Ishikawa (cell line): ENCODE measurements around the gene PCCA.

Source experiments
- CEBPB ChIP-seq: IDR thresholded peaks from 2 replicates; pipeline ENCODE4 v1.6.1; 2012
- CREB1 ChIP-seq: IDR thresholded peaks from 2 replicates; pipeline ENCODE4 v1.6.1; 2012; ENCODE audit warnings: low read depth
- EGR1 ChIP-seq: IDR thresholded peaks from 2 replicates; pipeline ENCODE4 v1.6.1; 2012
- EP300 ChIP-seq: IDR thresholded peaks from 2 replicates; pipeline ENCODE4 v1.6.1; 2012; ENCODE audit warnings: borderline replicate concordance
- FOXM1 ChIP-seq: IDR thresholded peaks from 2 replicates; pipeline ENCODE4 v1.6.1; 2012; ENCODE audit warnings: low read depth, borderline replicate concordance
- MAX ChIP-seq: IDR thresholded peaks from 2 replicates; pipeline ENCODE4 v1.6.1; 2012
- NFIC ChIP-seq: IDR thresholded peaks from 2 replicates; pipeline ENCODE4 v1.6.1; 2012
- RAD21 ChIP-seq: IDR thresholded peaks from 2 replicates; pipeline ENCODE4 v1.6.1; 2012; ENCODE audit warnings: low read depth
- REST ChIP-seq: IDR thresholded peaks from 2 replicates; pipeline ENCODE4 v1.6.1; 2012; ENCODE audit warnings: low read depth, mild to moderate bottlenecking
- TAF1 ChIP-seq: IDR thresholded peaks from 2 replicates; pipeline ENCODE4 v1.6.1; 2012; ENCODE audit warnings: low read depth, mild to moderate bottlenecking
- TCF12 ChIP-seq: IDR thresholded peaks from 2 replicates; pipeline ENCODE4 v1.6.1; 2012; ENCODE audit warnings: low read depth
- TEAD4 ChIP-seq: IDR thresholded peaks from 2 replicates; pipeline ENCODE4 v1.6.1; 2012
- USF1 ChIP-seq: IDR thresholded peaks from 2 replicates; pipeline ENCODE4 v1.6.1; 2012
- YY1 ChIP-seq: IDR thresholded peaks from 2 replicates; pipeline ENCODE4 v1.6.1; 2012; ENCODE audit warnings: low read depth
- ZBTB7A ChIP-seq: IDR thresholded peaks from 2 replicates; pipeline ENCODE4 v1.6.1; 2012; ENCODE audit warnings: low read depth

Gene PCCA

GRCh38 chr13:100146534-100146933 is 57.6 kb downstream of the PCCA start:
- TF ChIP-seq CREB1 (no peak), MAX (no peak), FOXM1 (no peak), TEAD4 (no peak)

- TF ChIP-seq MAX (no peak), CEBPB (no peak), EP300 (no peak), ZBTB7A (no peak), TEAD4 (no peak), REST (no peak), CREB1 (no peak), USF1 (no peak), EGR1 (no peak), NFIC (no peak), TCF12 (no peak), YY1 (no peak), TAF1 (no peak), RAD21 (no peak), FOXM1 (no peak)
Measured at GRCh38 chr13:100147825-100148224, 58.9 kb downstream of the PCCA start.

- no peak for TF ChIP-seq EP300
- TF ChIP-seq NFIC: no peak
- TF ChIP-seq ZBTB7A: no peak
- TF ChIP-seq USF1: no peak
- TF ChIP-seq CREB1: no peak
- no peak for TF ChIP-seq MAX
- TF ChIP-seq YY1: no peak
- TF ChIP-seq TEAD4: no peak
- no peak for TF ChIP-seq EGR1
- no peak for TF ChIP-seq FOXM1
- no peak for TF ChIP-seq TAF1
- TF ChIP-seq REST: no peak
- no peak for TF ChIP-seq TCF12
- TF ChIP-seq CEBPB: no peak
- TF ChIP-seq RAD21: no peak
Measured at GRCh38 chr13:100148422-100148821, 59.5 kb downstream of the PCCA start.

GRCh38 chr13:100149389-100149788 is 60.5 kb downstream of the PCCA start:
- TF ChIP-seq TCF12 (no peak), MAX (no peak), RAD21 (no peak), EP300 (no peak), REST (no peak), CREB1 (no peak), NFIC (no peak), ZBTB7A (no peak), TAF1 (no peak), EGR1 (no peak), TEAD4 (no peak), YY1 (no peak), CEBPB (no peak), USF1 (no peak)
